Measurements from ENCODE around the gene R3HDM4. TPM values are rescaled to one million over a fixed set of nuclear protein-coding genes. Genes with fewer than 3 reads are reported as not detected.
"Not testable (repeated sequence)": the region's sequence is repeated elsewhere in the genome, so short reads cannot be mapped to it uniquely, and the experiment has no call there.

The R3HDM4 gene
- total RNA-seq, 2 experiments from 2014 or later, result 108 to 113 TPM

DNA sequence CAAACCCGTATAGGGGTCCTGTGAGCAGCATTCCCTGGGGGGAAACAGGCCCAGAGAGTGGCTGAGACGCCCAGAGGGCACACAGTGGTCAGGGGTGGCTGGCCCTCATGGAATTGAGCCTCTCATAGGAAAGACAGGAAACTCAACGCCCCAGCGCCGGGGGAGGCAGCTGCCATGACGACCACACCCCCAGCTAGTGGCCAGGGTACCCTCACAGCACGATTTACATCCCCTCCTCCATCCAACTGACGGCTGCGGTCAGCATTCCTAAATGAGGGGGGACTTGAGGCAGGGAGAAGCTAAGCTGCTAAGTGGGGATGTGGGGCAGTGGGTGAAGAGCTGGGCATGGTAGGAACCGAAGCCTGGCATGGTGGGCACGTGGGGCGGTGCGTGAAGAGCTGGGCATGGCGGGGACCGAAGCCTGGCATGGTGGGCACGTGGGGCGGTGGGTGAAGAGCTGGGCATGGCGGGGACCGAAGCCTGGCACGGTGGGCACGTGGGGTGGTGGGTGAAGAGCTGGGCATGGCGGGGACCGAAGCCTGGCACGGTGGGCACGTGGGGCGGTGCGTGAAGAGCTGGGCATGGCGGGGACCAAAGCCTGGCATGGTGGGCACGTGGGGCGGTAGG, 30.0 kb downstream of the R3HDM4 start:
- no peak for DNase-seq
- H3K27ac Mint-ChIP-seq, result no peak overlapping the region
- no peaks in the 10 kb centered on the region for H3K9me3 Mint-ChIP-seq
- no peak overlapping the region for H3K4me3 Mint-ChIP-seq
- POLR2A ChIA-PET, result interaction anchor here (1.2 to 2.1 kb wide), 2 partner anchors 10 kb away, joined by 3 to 4 read pairs; partner anchors contain the start of genes MED16 and RNU6-9
- peaks cover 9% of the 10 kb centered on the region for H3K36me3 Mint-ChIP-seq
- no peaks in the 10 kb centered on the region for H3K4me1 Mint-ChIP-seq
- ATAC-seq (ENCODE audit: low read depth), result no peak
- no peaks in the 10 kb centered on the region for H3K27me3 Mint-ChIP-seq

DNA sequence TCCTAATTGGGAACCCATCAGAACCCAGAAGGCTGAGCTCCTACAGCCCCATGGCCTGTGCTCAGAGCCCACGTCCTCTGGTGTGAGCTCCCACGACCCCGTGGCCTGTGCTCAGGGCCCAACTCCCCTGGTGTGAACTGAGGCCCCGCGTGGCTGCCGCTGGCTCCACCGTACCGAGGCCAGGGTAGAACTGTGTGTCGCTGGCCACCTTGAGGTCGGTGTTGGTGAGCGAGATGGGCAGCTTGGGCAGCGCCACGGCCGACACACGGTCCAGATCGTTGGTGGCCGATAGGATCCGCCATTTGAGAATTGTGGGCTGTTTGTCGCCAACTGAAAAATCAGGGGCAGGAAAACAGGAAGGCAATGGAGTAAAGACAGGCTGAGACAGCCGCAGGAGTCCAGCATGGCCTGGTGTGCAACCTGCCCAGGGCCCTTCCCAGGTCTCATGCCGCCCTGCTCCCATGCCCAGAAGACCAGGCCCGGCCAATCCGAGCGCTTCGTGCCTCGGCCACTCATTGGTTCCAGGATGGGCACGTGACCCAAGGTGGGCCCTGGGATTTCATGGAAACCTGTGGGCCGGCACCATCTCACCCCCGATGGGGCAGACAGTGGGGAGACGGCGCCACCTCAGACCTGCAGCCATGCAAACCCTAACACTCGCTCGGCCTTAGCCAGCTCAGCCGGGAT, 31.5 kb downstream of the R3HDM4 start:
- Mint-ChIP-seq H3K4me3 (no peak overlapping the region), H3K27ac (no peak overlapping the region), H3K36me3 (peaks cover 7% of the 10 kb centered on the region), H3K27me3 (no peaks in the 10 kb centered on the region), H3K9me3 (no peaks in the 10 kb centered on the region), H3K4me1 (no peaks in the 10 kb centered on the region)
- DNase-seq, result no peak
- no peak for ATAC-seq (ENCODE audit: low read depth)
- POLR2A ChIA-PET, result interaction anchor here (2.1 kb wide), 1 partner anchor 8 kb away, joined by 4 read pairs; no protein-coding TSS in a partner anchor

GRCh38 chr19:879711-880438, 33.1 kb downstream of the R3HDM4 start:
- no peak for DNase-seq
- Mint-ChIP-seq H3K9me3 (no peaks in the 10 kb centered on the region), H3K4me3 (no peak overlapping the region), H3K27ac (no peak overlapping the region), H3K27me3 (no peaks in the 10 kb centered on the region), H3K36me3 (peaks cover 5% of the 10 kb centered on the region), H3K4me1 (no peaks in the 10 kb centered on the region)
- no peak for ATAC-seq (ENCODE audit: low read depth)
- POLR2A ChIA-PET, result no interaction called here

- H3K4me3 Mint-ChIP-seq; H3K4me1 Mint-ChIP-seq; H3K27me3 Mint-ChIP-seq; ATAC-seq (ENCODE audit: low read depth); H3K9me3 Mint-ChIP-seq; DNase-seq; H3K36me3 Mint-ChIP-seq: not testable (repeated sequence)
- H3K27ac Mint-ChIP-seq, result peak overlapping the region; percentile 52
- POLR2A ChIA-PET, result interaction anchor here (0.6 to 1.5 kb wide), 3 partner anchors 28 to 195 kb away, joined by 3 to 4 read pairs (median 3); no protein-coding TSS in a partner anchor
These were observed 34.1 kb downstream of the R3HDM4 start for GRCh38 chr19:878751-879561.

DNA sequence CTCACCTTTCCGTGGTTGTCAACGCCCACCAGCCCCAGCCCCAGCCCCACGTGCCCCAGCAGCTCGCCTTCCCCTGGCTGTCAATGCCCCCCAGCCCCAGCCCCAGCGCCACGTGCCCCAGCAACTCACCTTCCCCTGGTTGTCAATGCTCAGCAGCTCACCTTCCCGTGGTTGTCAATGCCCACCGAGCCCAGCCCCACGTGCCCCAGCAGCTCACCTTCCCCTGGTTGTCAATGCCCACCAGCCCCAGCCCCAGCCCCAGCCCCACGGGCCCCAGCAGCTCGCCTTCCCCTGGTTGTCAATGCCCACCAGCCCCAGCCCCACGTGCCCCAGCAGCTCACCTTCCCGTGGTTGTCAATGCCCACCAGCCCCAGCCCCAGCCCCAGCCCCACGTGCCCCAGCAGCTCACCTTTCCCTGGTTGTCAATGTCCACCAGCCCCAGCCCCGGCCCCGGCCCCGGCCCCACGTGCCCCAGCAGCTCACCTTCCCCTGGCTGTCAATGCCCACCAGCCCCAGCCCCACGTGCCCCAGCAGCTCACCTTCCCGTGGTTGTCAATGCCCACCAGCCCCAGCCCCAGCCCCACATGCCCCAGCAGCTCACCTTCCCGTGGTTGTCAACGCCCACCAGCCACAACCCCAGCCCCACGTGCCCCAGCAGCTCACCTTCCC, 34.9 kb downstream of the R3HDM4 start:
- H3K27ac Mint-ChIP-seq; DNase-seq; H3K4me1 Mint-ChIP-seq; H3K4me3 Mint-ChIP-seq; H3K9me3 Mint-ChIP-seq; ATAC-seq (ENCODE audit: low read depth); H3K36me3 Mint-ChIP-seq; H3K27me3 Mint-ChIP-seq: not testable (repeated sequence)
- POLR2A ChIA-PET, result interaction anchor here (1.1 to 1.5 kb wide), 2 partner anchors 29 to 31 kb away, joined by 3 to 4 read pairs; no protein-coding TSS in a partner anchor

GRCh38 chr19:876780-877314, 36.2 kb downstream of the R3HDM4 start:
- no peaks in the 10 kb centered on the region for H3K9me3 Mint-ChIP-seq
- DNase-seq, result no peak
- no peak for ATAC-seq (ENCODE audit: low read depth)
- peaks cover 3% of the 10 kb centered on the region for H3K36me3 Mint-ChIP-seq
- POLR2A ChIA-PET, result no interaction called here
- H3K4me1 Mint-ChIP-seq, result peaks cover 5% of the 10 kb centered on the region
- no peaks in the 10 kb centered on the region for H3K27me3 Mint-ChIP-seq
- H3K27ac Mint-ChIP-seq, result no peak overlapping the region
- H3K4me3 Mint-ChIP-seq, result no peak overlapping the region

DNA sequence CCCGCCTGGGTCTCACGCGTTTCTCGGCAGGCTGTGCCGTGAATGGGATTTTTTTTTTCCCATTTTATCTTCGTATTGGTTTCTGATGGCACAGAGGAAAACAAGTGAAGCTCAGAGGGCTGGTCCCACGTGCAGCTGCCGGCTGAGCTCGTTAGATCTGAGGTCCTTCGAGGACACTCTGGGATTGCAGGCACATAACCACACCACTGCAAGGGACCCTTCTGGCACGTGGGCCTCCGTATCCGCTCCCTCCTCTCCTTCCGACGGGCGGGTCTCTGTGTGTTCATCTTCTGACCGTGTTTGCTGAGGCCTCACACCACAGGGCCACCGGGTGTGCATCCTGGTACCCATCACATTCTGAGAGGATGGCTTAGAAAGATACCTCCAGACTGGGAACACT, 36.9 kb downstream of the R3HDM4 start:
- H3K27ac Mint-ChIP-seq, result no peak overlapping the region
- no peak overlapping the region for H3K4me3 Mint-ChIP-seq
- peaks cover 4% of the 10 kb centered on the region for H3K36me3 Mint-ChIP-seq

GRCh38 chr19:875265-875879, 37.6 kb downstream of the R3HDM4 start:
- no peaks in the 10 kb centered on the region for H3K9me3 Mint-ChIP-seq
- POLR2A ChIA-PET, result interaction anchor here (2.1 kb wide), 1 partner anchor 17 kb away, joined by 6 read pairs; the partner anchor contains the start of gene MED16
- H3K27me3 Mint-ChIP-seq, result no peaks in the 10 kb centered on the region
- H3K27ac Mint-ChIP-seq, result no peak overlapping the region
- H3K4me1 Mint-ChIP-seq, result peaks cover 7% of the 10 kb centered on the region
- ATAC-seq (ENCODE audit: low read depth) (no peak), DNase-seq (no peak)
- H3K36me3 Mint-ChIP-seq, result peaks cover 6% of the 10 kb centered on the region
- H3K4me3 Mint-ChIP-seq, result no peak overlapping the region

More for the DNA sequence above, 36.9 kb downstream of the R3HDM4 start:
- POLR2A ChIA-PET, result no interaction called here
- DNase-seq (no peak), ATAC-seq (ENCODE audit: low read depth) (no peak)
- Mint-ChIP-seq H3K9me3 (no peaks in the 10 kb centered on the region), H3K27me3 (no peaks in the 10 kb centered on the region), H3K4me1 (peaks cover 7% of the 10 kb centered on the region)

DNA sequence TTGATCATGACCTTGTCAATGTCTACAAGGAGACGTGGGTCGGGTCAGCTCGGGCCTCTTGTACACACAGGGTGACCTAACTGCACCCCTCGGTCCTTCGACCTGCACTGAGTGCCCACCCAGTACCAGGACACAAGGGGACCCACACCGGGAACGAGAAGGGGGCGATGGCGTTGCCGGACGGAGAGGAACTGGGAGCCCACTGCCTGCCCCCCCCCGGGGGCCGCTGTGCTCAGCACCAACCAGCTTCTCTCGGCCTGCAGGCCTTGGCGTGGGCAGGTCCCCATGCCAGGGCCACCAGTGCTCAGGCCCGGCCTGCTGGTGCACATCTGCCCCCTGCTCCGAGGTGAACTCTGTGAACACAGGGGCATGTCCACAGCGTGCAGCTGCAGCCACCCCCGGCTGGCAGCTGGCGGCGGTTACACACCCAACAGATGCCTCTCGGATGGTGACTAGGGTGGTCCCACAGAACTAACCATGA, 39.4 kb downstream of the R3HDM4 start:
- H3K36me3 Mint-ChIP-seq, result peaks cover 9% of the 10 kb centered on the region
- H3K4me1 Mint-ChIP-seq, result peaks cover 7% of the 10 kb centered on the region
- H3K27ac Mint-ChIP-seq, result no peak overlapping the region
- no peak for DNase-seq
- POLR2A ChIA-PET, result interaction anchor here (0.9 to 2.1 kb wide), 3 partner anchors 9 to 20 kb away, joined by 4 to 6 read pairs (median 5); partner anchors contain the start of genes MED16 and RNU6-9
- no peaks in the 10 kb centered on the region for H3K9me3 Mint-ChIP-seq
- no peak overlapping the region for H3K4me3 Mint-ChIP-seq
- no peaks in the 10 kb centered on the region for H3K27me3 Mint-ChIP-seq
- ATAC-seq (ENCODE audit: low read depth), result no peak

GRCh38 chr19:873084-873483, 39.9 kb downstream of the R3HDM4 start:
- ATAC-seq (ENCODE audit: low read depth), result peak; percentile 70
- POLR2A ChIA-PET, result interaction anchor here (0.9 to 2.1 kb wide), 7 partner anchors 10 to 111 kb away, joined by 4 to 11 read pairs (median 6); partner anchors contain the start of genes MED16, RNU6-9 and WDR18
- peak overlapping the region; percentile 83 for H3K27ac Mint-ChIP-seq

DNA sequence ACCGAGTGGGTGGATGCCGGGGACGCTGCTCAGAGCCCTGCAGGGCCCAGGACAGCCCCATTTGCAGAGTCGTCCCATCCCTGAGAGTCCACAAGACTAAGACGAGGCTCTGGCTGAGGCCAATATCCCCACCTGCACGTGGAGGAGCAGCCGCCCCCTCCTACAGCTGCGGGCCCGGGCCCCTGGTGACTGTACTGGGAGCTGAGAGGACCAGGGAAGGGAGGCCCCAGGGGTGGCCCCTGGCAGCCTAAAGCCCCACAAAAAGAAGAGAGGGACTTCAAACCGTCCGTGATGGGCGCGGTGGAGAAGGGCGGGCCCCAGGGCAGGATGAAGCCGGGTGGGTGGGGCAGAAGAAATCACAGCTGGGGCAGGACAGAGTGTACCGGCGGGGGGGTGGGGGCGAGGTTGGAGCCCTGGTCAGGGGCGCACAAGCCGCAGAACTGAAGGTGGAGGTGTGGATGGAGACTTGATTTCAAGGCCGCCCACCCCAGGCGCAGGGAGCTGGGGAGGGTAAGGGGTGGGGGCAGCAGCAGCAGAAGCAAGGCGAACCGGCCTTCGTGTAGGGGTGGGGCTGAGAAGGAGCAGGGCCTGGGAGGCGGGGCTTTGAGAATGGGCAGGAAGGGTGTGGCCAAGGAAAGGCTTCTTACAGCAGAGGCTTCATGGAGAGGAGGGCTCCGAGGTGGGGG, 40.6 kb downstream of the R3HDM4 start:
- POLR2A ChIA-PET, result interaction anchor here (1.1 to 1.7 kb wide), 4 partner anchors 9 to 112 kb away, joined by 5 to 11 read pairs (median 8); partner anchors contain the start of genes MED16, RNU6-9 and WDR18

More at GRCh38 chr19:873084-873483, 39.9 kb downstream of the R3HDM4 start:
- Mint-ChIP-seq H3K9me3 (no peaks in the 10 kb centered on the region), H3K4me3 (peak overlapping the region; percentile 68), H3K36me3 (peaks cover 9% of the 10 kb centered on the region), H3K4me1 (peaks cover 7% of the 10 kb centered on the region), H3K27me3 (no peaks in the 10 kb centered on the region)
- peak; percentile 70 for DNase-seq

More for the DNA sequence above, 40.6 kb downstream of the R3HDM4 start:
- peaks cover 7% of the 10 kb centered on the region for H3K4me1 Mint-ChIP-seq
- no peaks in the 10 kb centered on the region for H3K27me3 Mint-ChIP-seq
- peaks cover 11% of the 10 kb centered on the region for H3K36me3 Mint-ChIP-seq
- peak overlapping the region; percentile 81 for H3K4me3 Mint-ChIP-seq
- peak; percentile 85 for ATAC-seq (ENCODE audit: low read depth)
- no peaks in the 10 kb centered on the region for H3K9me3 Mint-ChIP-seq
- peak overlapping the region; percentile 87 for H3K27ac Mint-ChIP-seq
- DNase-seq, result peak; percentile 84

Data from activated naive CD8-positive, alpha-beta T cell treated with anti-CD3 and anti-CD28 coated beads, Interleukin-2, amount 10 ng/mL, durations not matched to agents 7 days and 5 days (primary cell).